ENCODE results near the gene CDC42BPB.

Gene CDC42BPB

GRCh38 chr14:102986810-102987579, 70.4 kb downstream of the CDC42BPB start:
- DNase-seq, result no peak

DNA sequence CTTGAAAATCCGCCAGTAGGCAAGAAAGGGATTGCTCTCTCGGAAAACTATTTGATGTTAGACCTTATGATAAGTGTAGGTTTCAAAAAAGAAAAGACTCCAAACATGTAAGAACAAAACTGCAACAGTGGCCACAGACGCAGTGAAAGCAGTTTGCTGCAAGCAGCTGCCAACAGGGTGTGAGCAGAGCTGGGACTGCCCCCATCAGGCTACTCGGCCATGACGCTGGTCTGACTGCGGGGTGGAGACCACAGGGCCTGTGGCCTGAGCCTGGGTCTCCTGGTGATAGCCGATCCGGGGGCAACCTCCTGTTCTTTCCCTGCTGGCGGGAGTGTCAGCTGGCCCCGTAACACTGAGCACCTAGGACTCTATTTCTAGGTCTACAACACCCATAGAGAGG, 71.7 kb downstream of the CDC42BPB start:
- no peak for DNase-seq

DNA sequence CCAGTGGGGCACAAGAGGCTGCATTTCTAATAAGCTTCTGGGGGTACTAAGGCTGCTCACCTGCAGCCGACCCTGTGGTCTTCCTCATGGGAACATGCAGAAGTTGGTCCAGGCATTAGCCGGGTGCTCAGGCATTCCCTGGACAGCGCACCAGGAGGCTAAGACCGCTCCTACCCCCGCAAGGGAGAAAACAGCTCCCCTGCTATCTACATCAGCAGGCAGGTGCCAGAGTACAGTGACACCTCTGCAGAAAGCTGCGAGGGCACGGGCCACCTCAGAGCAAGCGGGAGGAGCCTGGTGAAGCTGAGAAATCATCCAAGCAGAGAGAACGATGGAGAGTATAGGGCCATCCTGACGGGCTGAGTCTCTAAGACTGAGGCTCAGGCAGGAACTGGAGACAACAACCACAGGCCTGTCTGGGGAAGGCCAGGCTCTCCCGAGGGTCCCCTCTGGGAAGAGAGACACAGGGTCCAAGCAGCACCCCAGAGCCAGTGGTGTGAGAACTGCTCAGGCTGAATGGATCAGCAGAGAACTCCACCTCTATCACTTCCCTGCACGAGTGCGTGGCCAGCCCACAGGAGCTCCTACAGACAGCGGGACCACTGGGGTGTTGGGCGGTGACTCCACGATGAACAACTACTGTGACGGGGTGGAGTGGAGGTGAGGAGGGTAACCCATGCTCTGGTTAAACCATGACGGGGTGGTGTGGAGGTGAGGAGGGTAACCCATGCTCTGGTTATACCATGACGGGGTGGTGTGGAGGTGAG, 72.8 kb downstream of the CDC42BPB start:
- no peak for DNase-seq

DNA sequence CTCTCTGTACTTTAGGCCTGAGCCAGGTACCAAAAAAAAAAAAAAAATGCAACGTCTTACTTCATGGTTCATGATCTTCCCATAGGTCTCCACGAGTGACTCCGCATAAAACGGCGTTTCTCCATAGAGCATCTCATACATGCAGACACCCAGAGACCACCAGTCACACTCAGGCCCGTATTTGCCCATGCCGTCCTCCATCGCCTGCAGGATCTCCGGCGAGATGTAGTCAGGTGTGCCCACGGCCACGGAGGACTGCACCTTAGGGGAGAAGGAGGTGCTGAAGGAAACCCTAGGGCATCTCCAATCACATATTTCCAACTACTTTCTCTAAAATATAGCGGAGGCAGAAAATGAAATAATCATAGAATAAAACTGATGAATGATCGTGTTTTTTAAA, 73.9 kb downstream of the CDC42BPB start:
- DNase-seq, result no peak

- no peak for DNase-seq
Observed at GRCh38 chr14:102982852-102983470, 74.4 kb downstream of the CDC42BPB start.

- no peak for DNase-seq
Observed at GRCh38 chr14:102980409-102980810, 76.9 kb downstream of the CDC42BPB start.

DNA sequence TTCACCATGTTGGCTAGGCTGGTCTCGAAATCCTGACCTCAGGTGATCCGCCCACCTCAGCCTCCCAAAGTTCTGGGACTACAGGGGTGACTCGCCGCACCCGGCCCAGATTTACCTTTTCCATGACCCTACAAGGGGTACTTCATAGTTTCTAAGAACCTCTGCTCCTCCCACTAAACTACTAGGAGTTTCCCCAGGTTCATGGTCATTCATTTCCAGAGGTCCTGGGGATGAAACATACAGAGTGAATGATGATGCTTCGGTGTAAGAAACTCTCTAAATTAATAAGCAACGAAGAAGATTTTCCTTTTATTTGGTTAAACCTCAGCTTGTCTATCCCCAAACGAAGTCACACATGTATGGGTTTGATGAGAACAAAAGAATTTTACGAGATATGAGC, 77.9 kb downstream of the CDC42BPB start:
- no peak for DNase-seq

DNA sequence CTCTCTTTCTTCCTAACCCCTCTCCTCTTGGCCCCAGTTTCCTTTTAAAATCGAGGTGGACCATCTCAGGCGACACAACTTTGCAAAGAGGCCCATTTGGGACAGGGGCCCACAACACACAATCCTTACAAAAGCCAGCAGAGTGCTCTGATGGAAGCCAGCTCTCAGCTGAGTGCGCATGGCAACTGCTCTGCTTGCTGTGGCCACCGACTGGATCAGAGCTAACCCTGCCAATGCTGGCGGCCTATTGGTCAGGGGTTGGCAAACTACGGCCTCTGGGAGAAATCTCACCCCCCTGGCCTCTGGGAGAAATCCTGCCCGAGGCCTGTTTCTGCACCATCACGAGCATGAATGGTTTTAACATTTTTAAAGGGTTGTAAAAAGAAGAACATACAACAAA, 79.9 kb downstream of the CDC42BPB start:
- no peak for DNase-seq

DNA sequence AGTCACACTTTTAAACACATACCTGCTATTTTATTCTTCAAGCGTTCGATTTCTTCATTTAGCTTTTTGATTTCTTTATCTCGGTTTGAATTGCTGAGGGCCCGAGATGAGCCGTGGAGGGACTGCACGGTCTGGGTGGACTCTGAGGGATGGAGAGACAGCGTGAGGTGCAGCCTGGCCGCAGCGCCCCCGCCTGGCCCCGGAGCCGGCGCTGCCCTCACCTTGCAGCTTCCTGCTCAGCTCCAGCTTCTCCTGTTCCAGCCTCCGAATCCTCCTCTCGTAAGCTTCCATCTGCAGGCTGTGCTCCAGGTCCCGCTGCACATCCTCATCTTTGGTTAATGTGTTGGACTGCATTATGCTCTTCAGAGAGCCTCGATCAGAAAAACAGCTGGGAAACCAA, 81.7 kb downstream of the CDC42BPB start:
- no peak for DNase-seq

- no peak for DNase-seq
Observed at GRCh38 chr14:102973706-102974285, 83.6 kb downstream of the CDC42BPB start.

DNA sequence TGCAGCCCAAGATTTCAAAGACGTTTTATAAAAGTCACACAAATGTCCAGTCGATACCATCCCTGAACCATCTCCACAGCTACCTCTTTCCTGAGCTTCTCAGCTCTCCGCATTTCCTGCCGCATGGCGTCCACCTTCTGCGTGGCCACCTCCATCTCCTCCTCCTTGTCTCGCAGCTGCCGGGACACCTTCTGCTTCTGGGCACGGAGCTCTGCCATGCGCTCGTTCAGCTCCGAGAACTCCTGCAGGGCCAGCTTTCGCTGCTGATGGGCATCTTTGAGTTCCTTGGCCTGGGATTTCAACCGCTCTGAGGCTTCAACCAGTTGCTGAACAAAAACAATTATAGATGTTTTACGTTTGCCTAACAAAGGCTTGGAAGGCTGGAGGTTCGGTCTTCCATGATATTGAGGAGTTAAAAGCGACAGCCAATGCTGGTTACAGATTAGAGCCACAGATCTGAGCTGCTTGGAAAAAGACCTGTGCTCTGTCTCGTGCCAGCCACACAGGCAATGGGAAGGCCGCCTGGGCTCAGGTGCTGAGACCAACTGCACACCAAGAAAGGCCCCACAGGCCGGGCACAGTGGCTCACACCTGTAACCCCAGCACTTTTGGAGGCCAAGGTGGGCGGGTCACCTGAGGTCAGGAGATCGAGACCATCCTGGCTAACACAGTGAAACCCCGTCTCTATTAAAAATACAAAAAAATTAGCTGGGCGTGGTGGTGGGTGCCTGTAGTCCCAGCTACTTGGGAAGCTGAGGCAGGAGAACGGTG, 85.3 kb downstream of the CDC42BPB start:
- no peak for DNase-seq

DNA sequence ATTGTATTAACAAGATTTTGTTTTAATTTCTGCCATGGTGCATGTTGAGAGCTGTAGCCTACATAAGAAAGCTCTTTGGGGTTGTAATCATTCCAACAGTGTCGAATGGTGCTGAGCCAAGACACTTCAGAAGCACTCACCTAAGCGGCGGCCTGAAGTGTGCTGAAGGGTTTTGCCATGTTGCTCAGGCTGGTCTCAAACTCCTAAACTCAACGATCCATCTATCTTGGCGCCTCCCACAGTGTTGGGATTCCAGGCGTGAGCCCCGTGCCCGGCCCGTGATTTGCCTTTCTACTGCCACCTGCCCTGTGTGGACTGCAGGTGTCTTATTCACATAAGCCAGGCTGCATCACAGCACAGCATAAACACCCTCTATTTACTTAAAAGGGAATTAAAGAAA, 86.0 kb downstream of the CDC42BPB start:
- no peak for DNase-seq

GRCh38 chr14:102970496-102970895, 86.9 kb downstream of the CDC42BPB start:
- DNase-seq, result no peak

DNA sequence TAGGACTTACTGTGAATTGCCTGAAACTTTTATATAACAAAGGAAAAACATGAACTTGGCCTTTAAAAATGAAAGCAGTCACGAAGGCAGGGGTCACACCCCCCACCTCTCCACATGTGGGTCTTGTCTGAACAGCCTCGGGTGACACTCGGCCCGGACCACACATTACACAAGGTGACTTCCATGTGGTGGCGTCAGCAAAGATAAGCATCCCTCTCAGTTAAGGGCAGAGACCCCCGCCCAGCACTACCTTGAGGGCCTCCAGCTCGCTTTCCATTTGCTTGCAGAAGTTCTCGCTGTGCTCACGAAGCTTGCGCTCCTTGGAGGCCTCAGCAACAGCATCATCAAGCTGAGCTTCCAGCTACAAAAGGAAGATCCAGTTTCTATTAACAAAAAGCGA, 87.4 kb downstream of the CDC42BPB start:
- DNase-seq, result no peak

- no peak for DNase-seq
Observed at GRCh38 chr14:102969060-102969791, 88.1 kb downstream of the CDC42BPB start.

DNA sequence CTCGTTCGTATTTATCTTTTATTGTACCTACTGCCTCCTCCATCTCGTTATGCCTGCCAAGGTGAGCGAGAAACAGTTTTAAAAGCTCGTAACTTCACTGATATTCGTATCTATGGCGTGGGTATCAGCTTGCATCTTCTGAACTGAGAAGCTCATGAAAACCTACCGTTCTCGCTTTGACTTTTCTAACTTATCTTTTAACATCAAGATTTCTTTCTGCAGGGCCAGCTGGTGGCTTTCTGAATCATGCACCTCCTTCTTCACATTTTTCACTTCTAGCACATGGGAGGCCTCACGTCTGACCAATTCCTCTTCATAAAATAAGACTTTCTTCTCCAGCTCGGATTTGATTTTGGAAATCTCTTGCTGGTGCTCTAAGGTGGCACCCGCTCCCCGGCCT, 89.0 kb downstream of the CDC42BPB start:
- no peak for DNase-seq

DNA sequence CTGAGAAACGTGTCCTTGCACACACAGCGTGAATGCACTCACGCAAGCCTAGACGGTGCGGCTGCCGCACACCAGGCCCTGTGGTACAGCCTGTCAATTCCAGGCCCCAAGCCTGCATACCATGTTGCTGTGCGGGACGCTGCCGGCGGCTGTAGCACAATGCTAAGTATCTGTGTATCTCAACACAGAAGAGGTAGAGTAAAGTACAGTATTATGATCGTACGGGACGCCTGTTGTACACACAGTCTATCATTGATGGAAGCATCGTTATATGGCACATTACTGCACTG, 89.9 kb downstream of the CDC42BPB start:
- DNase-seq, result no peak

DNA sequence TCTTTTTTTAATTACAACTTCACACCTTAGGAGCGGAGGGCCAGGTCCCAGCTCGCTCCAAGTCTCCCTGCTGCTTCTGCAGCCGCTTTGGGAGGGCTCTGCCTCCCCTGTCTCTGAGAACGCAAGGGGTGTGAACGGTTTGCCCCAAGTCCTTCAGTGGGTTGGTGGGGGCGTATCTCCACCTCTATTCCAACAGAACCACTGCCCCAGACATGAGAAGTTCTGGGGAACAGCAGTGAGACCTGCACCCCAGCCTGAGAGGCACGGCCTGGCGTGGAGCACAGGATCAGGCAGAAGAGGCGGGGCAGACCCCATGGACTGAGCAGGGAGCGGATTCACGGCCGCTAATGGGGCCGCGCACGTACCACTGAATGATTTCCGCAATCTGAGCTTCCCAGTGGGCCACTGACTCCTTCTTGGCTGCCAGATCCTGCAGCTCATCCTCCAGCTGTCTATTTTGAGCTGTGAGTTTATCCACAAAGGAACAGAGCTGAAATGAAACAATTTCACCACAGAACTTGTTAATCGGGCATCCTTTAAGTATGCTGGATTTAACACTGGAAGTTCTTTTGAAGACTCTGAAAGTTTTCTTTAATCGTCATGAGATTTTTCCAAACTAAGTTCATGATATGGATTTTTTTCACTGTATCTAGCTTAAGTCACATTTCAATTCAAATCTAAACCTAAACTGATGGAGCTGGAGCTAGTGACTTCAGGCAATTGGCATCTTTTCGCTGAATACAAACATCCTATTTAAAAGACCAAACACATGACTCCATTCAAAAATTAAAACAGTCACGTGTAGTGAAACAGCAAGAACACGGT, 90.5 kb downstream of the CDC42BPB start:
- no peak for DNase-seq

- DNase-seq, result no peak
Observed at GRCh38 chr14:102965971-102966655, 91.2 kb downstream of the CDC42BPB start.

DNA sequence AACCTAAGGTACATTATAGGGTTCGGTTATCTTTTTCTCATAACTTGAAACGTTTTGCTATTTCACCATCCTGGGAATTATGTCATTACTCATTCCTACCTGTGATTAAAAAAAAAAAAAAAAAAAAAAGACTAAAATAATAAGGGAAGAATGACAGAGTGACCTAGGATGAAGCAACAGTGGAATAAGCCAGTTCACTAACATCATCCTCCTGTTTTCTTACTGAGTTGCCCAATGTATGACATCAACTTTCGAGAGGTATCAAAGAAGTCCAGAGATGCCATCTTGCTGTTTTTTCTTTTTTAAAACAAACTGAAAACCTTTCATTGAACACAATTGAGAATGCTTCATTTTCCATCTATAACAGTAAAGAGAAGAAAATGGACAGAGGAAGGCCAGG, 92.1 kb downstream of the CDC42BPB start:
- no peak for DNase-seq

Measured in activated T-cell treated with anti-CD3 and anti-CD28 coated beads, Interleukin-2, amount 50 U/mL, for 1 hour (primary cell).